Liver (tissue), 10 donors: ENCODE data around the gene GPRC5B. TPM values are rescaled to one million over a fixed set of nuclear protein-coding genes. Genes with fewer than 3 reads are reported as not detected.
A peak's percentile ranks its signal among the peaks of the same experiment; 100 is the strongest.

ENCODE experiments used
- DNase-seq: peaks from one replicate; pipeline ENCODE4 v3.0.0-alpha.2; 2017; ENCODE audit warnings: low spot score
- H3K27ac ChIP-seq, 2 donors: one replicate each; pipeline ENCODE4 v1.7.0; 2013; ENCODE audit warnings: inconsistent platforms in 2 of 2, low read length in 2 of 2, control low read depth in 1 of 2, low read depth in 1 of 2, mild to moderate bottlenecking in 1 of 2
- H3K27me3 ChIP-seq, 4 donors: one replicate each; pipeline versions ENCODE4 v1.6.1 to v1.7.0; 2013; ENCODE audit warnings: low read length in 3 of 4, inconsistent platforms in 1 of 4, mild to moderate bottlenecking in 1 of 4, moderate library complexity in 1 of 4; ENCODE audit not compliant: control insufficient read depth in 4 of 4, insufficient read depth in 4 of 4
- H3K36me3 ChIP-seq, 4 donors: one replicate each; pipeline versions ENCODE4 v1.6.1 to v1.7.0; 2013; ENCODE audit warnings: low read length in 3 of 4, mild to moderate bottlenecking in 3 of 4, low read depth in 1 of 4, moderate library complexity in 1 of 4; ENCODE audit not compliant: control insufficient read depth in 4 of 4, insufficient read depth in 3 of 4
- H3K4me1 ChIP-seq, 4 donors: one replicate each; pipeline versions ENCODE4 v1.6.1 to v1.7.0; 2013; ENCODE audit warnings: low read length in 3 of 4, mild to moderate bottlenecking in 3 of 4, moderate library complexity in 1 of 4; ENCODE audit not compliant: control insufficient read depth in 4 of 4, insufficient read depth in 4 of 4
- H3K4me3 ChIP-seq, 3 donors: one replicate each; pipeline versions ENCODE4 v1.6.1 to v1.7.0; 2013; ENCODE audit warnings: low read length in 3 of 3, control low read depth in 1 of 3, low read depth in 1 of 3, mild to moderate bottlenecking in 1 of 3
- H3K9ac ChIP-seq, 2 donors: one replicate each; pipeline ENCODE4 v1.7.0; 2013; ENCODE audit warnings: low read length in 2 of 2, mild to moderate bottlenecking in 2 of 2, moderate library complexity in 2 of 2, control low read depth in 1 of 2, low read depth in 1 of 2
- H3K9me3 ChIP-seq, 4 donors: one replicate each; pipeline versions ENCODE4 v1.6.1 to v1.7.0; 2013; ENCODE audit warnings: low read length in 3 of 4; ENCODE audit not compliant: control insufficient read depth in 4 of 4
- EGR1 ChIP-seq, 2 donors: IDR thresholded peaks; 2 replicates each; pipeline ENCODE4 v1.6.1; 2016 to 2018; ENCODE audit warnings: antibody characterized with exemption in 2 of 2, low read depth in 2 of 2
- FOXA1 ChIP-seq: IDR thresholded peaks from 2 replicates; pipeline ENCODE4 v1.6.1; 2016; ENCODE audit warnings: antibody characterized with exemption
- FOXA2 ChIP-seq: IDR thresholded peaks from 2 replicates; pipeline ENCODE4 v1.6.1; 2016; ENCODE audit warnings: antibody characterized with exemption
- GABPA ChIP-seq, 2 donors: IDR thresholded peaks in 1 of 2; conservative IDR thresholded peaks in 1 of 2; 2 replicates each; pipeline ENCODE4 v1.6.1; 2016; ENCODE audit warnings: antibody characterized with exemption in 2 of 2, mild to moderate bottlenecking in 1 of 2, moderate library complexity in 1 of 2
- HNF4A ChIP-seq, 2 donors: conservative IDR thresholded peaks; 2 replicates each; pipeline ENCODE4 v1.6.1; 2016; ENCODE audit warnings: antibody characterized with exemption in 2 of 2, mild to moderate bottlenecking in 2 of 2
- HNF4G ChIP-seq: IDR thresholded peaks from 2 replicates; pipeline ENCODE4 v1.6.1; 2016; ENCODE audit warnings: antibody characterized with exemption
- JUND ChIP-seq, 2 donors: IDR thresholded peaks; 2 replicates each; pipeline ENCODE4 v1.6.1; 2016; ENCODE audit warnings: antibody characterized with exemption in 2 of 2
- NR2F2 ChIP-seq: IDR thresholded peaks from 2 replicates; pipeline ENCODE4 v1.6.1; 2016; ENCODE audit warnings: antibody characterized with exemption
- RAD21 ChIP-seq, 2 donors: IDR thresholded peaks; 2 replicates each; pipeline ENCODE4 v1.6.1; 2016; ENCODE audit warnings: antibody characterized with exemption in 2 of 2, mild to moderate bottlenecking in 2 of 2
- RXRA ChIP-seq, 2 donors: IDR thresholded peaks; 2 replicates each; pipeline ENCODE4 v1.6.1; 2017 to 2018; ENCODE audit warnings: antibody characterized with exemption in 2 of 2, mild to moderate bottlenecking in 1 of 2
- SP1 ChIP-seq: IDR thresholded peaks from 2 replicates; pipeline ENCODE4 v1.6.1; 2018; ENCODE audit warnings: antibody characterized with exemption, mild to moderate bottlenecking
- TAF1 ChIP-seq: conservative IDR thresholded peaks from 2 replicates; pipeline ENCODE4 v1.6.1; 2016; ENCODE audit warnings: antibody characterized with exemption, mild to moderate bottlenecking
- YY1 ChIP-seq: IDR thresholded peaks from 2 replicates; pipeline ENCODE4 v1.6.1; 2016; ENCODE audit warnings: antibody characterized with exemption, mild to moderate bottlenecking
- WGBS: extraction: QIAGEN DNeasy Blood & Tissue Kit; methylation state at CpG from one replicate; pipeline ENCODE4 v1.1.7; 2013; 5-methylcytosine and 5-hydroxymethylcytosine counted together
- polyA plus RNA-seq, 2 donors: library from polyadenylated mRNA; stranded (reverse) in 1 of 2; unstranded in 1 of 2; fragments of 200-250 nt in 1 of 2; fragments of >200 nt in 1 of 2; fragmentation: Nextera tagmentation in 1 of 2; extraction: Ambion mirVana in 1 of 2; gene quantifications; one replicate each; pipeline versions ENCODE4 v1.2.1 to v1.2.3, GENCODE V29; 2013 to 2015
- small RNA-seq: library from RNA; depleted of rRNA; stranded (forward); fragments of <200 nt; gene quantifications from one replicate; pipeline ENCODE3, GENCODE V24; 2014
- total RNA-seq, 2 donors: library from RNA; depleted of rRNA; stranded (reverse); fragments of >200 nt; gene quantifications; one replicate each; pipeline ENCODE4 v1.2.3, GENCODE V29; 2014
- TF ChIP-seq, protein P1 (sequence below): IDR thresholded peaks from 2 replicates; pipeline ENCODE4 v1.6.1; 2016; ENCODE audit warnings: antibody characterized with exemption
- TF ChIP-seq, protein P2 (sequence below): IDR thresholded peaks from 2 replicates; pipeline ENCODE4 v1.6.1; 2016; ENCODE audit warnings: antibody characterized with exemption, mild to moderate bottlenecking
- TF ChIP-seq, protein P3 (sequence below): fragments of 150-350 bp; IDR thresholded peaks from 2 replicates; pipeline ENCODE4 v1.5.1; 2017; ENCODE audit warnings: improper control_type of control experiment, low read depth, low read length; ENCODE audit not compliant: missing input control
- TF ChIP-seq, protein P4 (sequence below): IDR thresholded peaks from 2 replicates; pipeline ENCODE4 v1.6.1; 2016; ENCODE audit warnings: antibody characterized with exemption
- TF ChIP-seq, protein P5 (sequence below): IDR thresholded peaks from 2 replicates; pipeline ENCODE4 v1.6.1; 2016; ENCODE audit warnings: antibody characterized with exemption
- donor health status: healthy.
- donor health status: healthy.
- donor health status: healthy.
- donor health status: healthy.
- donor health status: healthy.

Gene GPRC5B
- total and polyA plus RNA-seq, 4 donors, result 1.5 to 4.7 (median 2.7) TPM

DNA sequence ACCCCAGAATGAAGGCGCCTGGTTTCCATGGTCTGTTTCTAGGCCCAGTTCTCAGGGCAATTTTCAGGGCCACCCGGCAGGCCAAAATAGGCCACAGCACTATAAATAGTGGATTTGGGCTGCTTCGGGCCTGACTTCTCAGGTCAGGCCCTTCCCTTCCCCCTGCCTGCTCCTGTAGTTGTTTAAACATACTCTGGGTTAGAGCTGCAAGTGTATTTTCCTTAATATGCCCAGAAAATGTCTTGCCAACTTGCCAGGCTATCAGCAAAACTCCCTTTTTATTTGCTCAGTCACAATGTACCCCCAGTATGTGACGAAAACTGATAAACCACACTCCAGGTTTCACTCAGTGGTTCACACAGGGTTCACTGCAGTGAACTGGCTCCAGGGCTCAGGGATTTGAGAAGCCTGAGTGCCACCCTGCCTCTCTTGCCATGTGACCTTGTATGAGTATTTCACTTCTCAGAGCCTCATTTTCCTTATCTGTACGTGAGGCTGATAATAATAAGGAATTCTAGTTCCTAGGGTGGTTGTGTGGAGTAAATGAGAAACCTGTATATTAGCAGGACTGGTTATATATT, 76.5 kb downstream of the GPRC5B start:
- Histone ChIP-seq H3K9ac (peak overlapping the region in 1 of 2 donors; percentile 18), H3K4me3 (no peak overlapping the region), H3K9me3 (peaks cover 0 to 7% (median under 1%) of the 10 kb centered on the region in 4 donors), H3K36me3 (no peaks in the 10 kb centered on the region), H3K27ac (peak overlapping the region; percentile 31 to 32), H3K4me1 (peaks cover 6 to 23% (median 16%) of the 10 kb centered on the region in 4 donors), H3K27me3 (no peaks in the 10 kb centered on the region)
- DNase-seq, result no peak
- TF ChIP-seq NR2F2 (no peak), HNF4G (no peak), SP1 (no peak), YY1 (no peak), RAD21 (IDR thresholded peaks at IDR 0.05) (no peak), FOXA1 (no peak), EGR1 (IDR thresholded peaks at IDR 0.05; ENCODE audit: low read depth in 2 of 2) (no peak), RXRA (IDR thresholded peaks at IDR 0.05) (peak in 1 of 2 donors; percentile 81), GABPA (IDR thresholded peaks at IDR 0.05 in 1 of 2, conservative IDR thresholded peaks at IDR 0.05 in 1 of 2) (no peak), HNF4A (conservative IDR thresholded peaks at IDR 0.05) (peak in 1 of 2 donors; percentile 36), FOXA2 (no peak), TAF1 (no peak), JUND (IDR thresholded peaks at IDR 0.05) (peak in 1 of 2 donors; percentile 8)
- TF ChIP-seq, protein P1, sequence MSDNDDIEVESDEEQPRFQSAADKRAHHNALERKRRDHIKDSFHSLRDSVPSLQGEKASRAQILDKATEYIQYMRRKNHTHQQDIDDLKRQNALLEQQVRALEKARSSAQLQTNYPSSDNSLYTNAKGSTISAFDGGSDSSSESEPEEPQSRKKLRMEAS, result peak; percentile 35
- TF ChIP-seq, protein P2, sequence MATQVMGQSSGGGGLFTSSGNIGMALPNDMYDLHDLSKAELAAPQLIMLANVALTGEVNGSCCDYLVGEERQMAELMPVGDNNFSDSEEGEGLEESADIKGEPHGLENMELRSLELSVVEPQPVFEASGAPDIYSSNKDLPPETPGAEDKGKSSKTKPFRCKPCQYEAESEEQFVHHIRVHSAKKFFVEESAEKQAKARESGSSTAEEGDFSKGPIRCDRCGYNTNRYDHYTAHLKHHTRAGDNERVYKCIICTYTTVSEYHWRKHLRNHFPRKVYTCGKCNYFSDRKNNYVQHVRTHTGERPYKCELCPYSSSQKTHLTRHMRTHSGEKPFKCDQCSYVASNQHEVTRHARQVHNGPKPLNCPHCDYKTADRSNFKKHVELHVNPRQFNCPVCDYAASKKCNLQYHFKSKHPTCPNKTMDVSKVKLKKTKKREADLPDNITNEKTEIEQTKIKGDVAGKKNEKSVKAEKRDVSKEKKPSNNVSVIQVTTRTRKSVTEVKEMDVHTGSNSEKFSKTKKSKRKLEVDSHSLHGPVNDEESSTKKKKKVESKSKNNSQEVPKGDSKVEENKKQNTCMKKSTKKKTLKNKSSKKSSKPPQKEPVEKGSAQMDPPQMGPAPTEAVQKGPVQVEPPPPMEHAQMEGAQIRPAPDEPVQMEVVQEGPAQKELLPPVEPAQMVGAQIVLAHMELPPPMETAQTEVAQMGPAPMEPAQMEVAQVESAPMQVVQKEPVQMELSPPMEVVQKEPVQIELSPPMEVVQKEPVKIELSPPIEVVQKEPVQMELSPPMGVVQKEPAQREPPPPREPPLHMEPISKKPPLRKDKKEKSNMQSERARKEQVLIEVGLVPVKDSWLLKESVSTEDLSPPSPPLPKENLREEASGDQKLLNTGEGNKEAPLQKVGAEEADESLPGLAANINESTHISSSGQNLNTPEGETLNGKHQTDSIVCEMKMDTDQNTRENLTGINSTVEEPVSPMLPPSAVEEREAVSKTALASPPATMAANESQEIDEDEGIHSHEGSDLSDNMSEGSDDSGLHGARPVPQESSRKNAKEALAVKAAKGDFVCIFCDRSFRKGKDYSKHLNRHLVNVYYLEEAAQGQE, result peak; percentile 45
- TF ChIP-seq, protein P3, sequence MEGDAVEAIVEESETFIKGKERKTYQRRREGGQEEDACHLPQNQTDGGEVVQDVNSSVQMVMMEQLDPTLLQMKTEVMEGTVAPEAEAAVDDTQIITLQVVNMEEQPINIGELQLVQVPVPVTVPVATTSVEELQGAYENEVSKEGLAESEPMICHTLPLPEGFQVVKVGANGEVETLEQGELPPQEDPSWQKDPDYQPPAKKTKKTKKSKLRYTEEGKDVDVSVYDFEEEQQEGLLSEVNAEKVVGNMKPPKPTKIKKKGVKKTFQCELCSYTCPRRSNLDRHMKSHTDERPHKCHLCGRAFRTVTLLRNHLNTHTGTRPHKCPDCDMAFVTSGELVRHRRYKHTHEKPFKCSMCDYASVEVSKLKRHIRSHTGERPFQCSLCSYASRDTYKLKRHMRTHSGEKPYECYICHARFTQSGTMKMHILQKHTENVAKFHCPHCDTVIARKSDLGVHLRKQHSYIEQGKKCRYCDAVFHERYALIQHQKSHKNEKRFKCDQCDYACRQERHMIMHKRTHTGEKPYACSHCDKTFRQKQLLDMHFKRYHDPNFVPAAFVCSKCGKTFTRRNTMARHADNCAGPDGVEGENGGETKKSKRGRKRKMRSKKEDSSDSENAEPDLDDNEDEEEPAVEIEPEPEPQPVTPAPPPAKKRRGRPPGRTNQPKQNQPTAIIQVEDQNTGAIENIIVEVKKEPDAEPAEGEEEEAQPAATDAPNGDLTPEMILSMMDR, result no peak
- TF ChIP-seq, protein P4, sequence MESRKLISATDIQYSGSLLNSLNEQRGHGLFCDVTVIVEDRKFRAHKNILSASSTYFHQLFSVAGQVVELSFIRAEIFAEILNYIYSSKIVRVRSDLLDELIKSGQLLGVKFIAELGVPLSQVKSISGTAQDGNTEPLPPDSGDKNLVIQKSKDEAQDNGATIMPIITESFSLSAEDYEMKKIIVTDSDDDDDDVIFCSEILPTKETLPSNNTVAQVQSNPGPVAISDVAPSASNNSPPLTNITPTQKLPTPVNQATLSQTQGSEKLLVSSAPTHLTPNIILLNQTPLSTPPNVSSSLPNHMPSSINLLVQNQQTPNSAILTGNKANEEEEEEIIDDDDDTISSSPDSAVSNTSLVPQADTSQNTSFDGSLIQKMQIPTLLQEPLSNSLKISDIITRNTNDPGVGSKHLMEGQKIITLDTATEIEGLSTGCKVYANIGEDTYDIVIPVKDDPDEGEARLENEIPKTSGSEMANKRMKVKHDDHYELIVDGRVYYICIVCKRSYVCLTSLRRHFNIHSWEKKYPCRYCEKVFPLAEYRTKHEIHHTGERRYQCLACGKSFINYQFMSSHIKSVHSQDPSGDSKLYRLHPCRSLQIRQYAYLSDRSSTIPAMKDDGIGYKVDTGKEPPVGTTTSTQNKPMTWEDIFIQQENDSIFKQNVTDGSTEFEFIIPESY, result peak; percentile 21
- TF ChIP-seq, protein P5, sequence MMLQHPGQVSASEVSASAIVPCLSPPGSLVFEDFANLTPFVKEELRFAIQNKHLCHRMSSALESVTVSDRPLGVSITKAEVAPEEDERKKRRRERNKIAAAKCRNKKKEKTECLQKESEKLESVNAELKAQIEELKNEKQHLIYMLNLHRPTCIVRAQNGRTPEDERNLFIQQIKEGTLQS, result no peak
- 38% methylated on average over 5 of the region's 5 CpGs for WGBS

Small RNA genes lying within 50 kb of the gene (small RNA-seq; reads per million reads assigned to genes)
- not detected for gene LARP7P2

Other genes with a start within 250 kb of the GPRC5B start
- gene KNOP1, start 166.6 kb downstream of the GPRC5B start, total RNA-seq, result 1 to 10 TPM; 4.1 to 5.4 TPM
- 1 to 10 TPM; 5.9 to 6.7 TPM for gene KNOP1, start 166.6 kb downstream of the GPRC5B start, polyA plus RNA-seq
- gene IQCK, start 166.6 kb downstream of the GPRC5B start, total RNA-seq, result 1 to 10 TPM; 2.1 to 4.4 TPM
- 1 to 10 TPM; 2.7 to 3.1 TPM for gene IQCK, start 166.6 kb downstream of the GPRC5B start, polyA plus RNA-seq
- gene GPR139, start 189.0 kb upstream of the GPRC5B start, total RNA-seq, result not detected
- gene GPR139, start 189.0 kb upstream of the GPRC5B start, polyA plus RNA-seq, result not detected